ENCODE measurements around the gene RYR1. TPM values are rescaled to one million over a fixed set of nuclear protein-coding genes. Genes with fewer than 3 reads are reported as not detected.
A peak's percentile ranks its signal among the peaks of the same experiment; 100 is the strongest.
"Not testable (repeated sequence)": the region's sequence is repeated elsewhere in the genome, so short reads cannot be mapped to it uniquely, and the experiment has no call there.

The RYR1 gene
- total RNA-seq, 2 experiments from 2014 or later, result 0.42 to 0.83 TPM

- H3K27me3 Mint-ChIP-seq (ENCODE audit: low read depth), result peaks cover 5% of the 10 kb centered on the region
- peaks cover 11% of the 10 kb centered on the region for H3K36me3 Mint-ChIP-seq (ENCODE audit: low read depth)
- ATAC-seq (peak; percentile 2), DNase-seq (no peak)
- H3K4me3 Mint-ChIP-seq, result peak overlapping the region; percentile 84
- no peaks in the 10 kb centered on the region for H3K9me3 Mint-ChIP-seq (ENCODE audit: insufficient read depth)
- H3K27ac Mint-ChIP-seq, result peak overlapping the region; percentile 93
- peaks cover 26% of the 10 kb centered on the region for H3K4me1 Mint-ChIP-seq (ENCODE audit: low read depth)
- POLR2A ChIA-PET, result interaction anchor here (0.5 to 2.0 kb wide), 7 partner anchors 15 to 496 kb away, joined by 3 to 10 read pairs (median 4); partner anchors contain the start of genes GGN, HNRNPL, PSMD8 and SIPA1L3
- CTCF ChIA-PET, result interaction anchor here (0.6 to 2.5 kb wide), 67 partner anchors 9 to 557 kb away, joined by 3 to 57 read pairs (median 4); partner anchors contain the start of genes ACTN4, CATSPERG, EIF3K and GGN
Measured at GRCh38 chr19:38402623-38402966, 30.9 kb upstream of the RYR1 start.

- peak within 1 kb of the TSS; percentile 84 for H3K4me3 Mint-ChIP-seq
- peaks cover 26% of the 10 kb centered on the region for H3K4me1 Mint-ChIP-seq (ENCODE audit: low read depth)
- POLR2A ChIA-PET, result interaction anchor here (0.5 to 2.0 kb wide), 8 partner anchors 8 to 496 kb away, joined by 3 to 10 read pairs (median 4); partner anchors contain the start of genes GGN, HNRNPL, PSMD8 and SIPA1L3
- no peaks in the 10 kb centered on the region for H3K9me3 Mint-ChIP-seq (ENCODE audit: insufficient read depth)
- H3K36me3 Mint-ChIP-seq (ENCODE audit: low read depth), result peaks cover 11% of the 10 kb centered on the region
- DNase-seq (peak; percentile 96), ATAC-seq (peak; percentile 99)
- CTCF ChIA-PET, result interaction anchor here (0.6 to 2.5 kb wide), 69 partner anchors 9 to 556 kb away, joined by 3 to 57 read pairs (median 4); partner anchors contain the start of genes ACTN4, CATSPERG, EIF3K and GGN
- H3K27ac Mint-ChIP-seq, result peak within 1 kb of the TSS; percentile 93
- peaks cover 5% of the 10 kb centered on the region for H3K27me3 Mint-ChIP-seq (ENCODE audit: low read depth)
Measured at GRCh38 chr19:38402967-38403674, 30.4 kb upstream of the RYR1 start, which contains the start of gene FAM98C. Gene FAM98C (plus strand): TSS chr19:38403093. CDS start chr19:38403154, 61 bp downstream.

- DNase-seq (no peak), ATAC-seq (no peak)
- no peaks in the 10 kb centered on the region for H3K9me3 Mint-ChIP-seq (ENCODE audit: insufficient read depth)
- H3K27ac Mint-ChIP-seq, result peak overlapping the region; percentile 20
- ChIA-PET CTCF (interaction anchor here (1.4 to 2.1 kb wide), 2 partner anchors 111 to 528 kb away, joined by 3 to 5 read pairs; no protein-coding TSS in a partner anchor), POLR2A (no interaction called here)
- H3K27me3 Mint-ChIP-seq (ENCODE audit: low read depth), result peaks cover 3% of the 10 kb centered on the region
- H3K4me1 Mint-ChIP-seq (ENCODE audit: low read depth), result peaks cover 26% of the 10 kb centered on the region
- H3K4me3 Mint-ChIP-seq, result peak overlapping the region; percentile 84
- H3K36me3 Mint-ChIP-seq (ENCODE audit: low read depth), result peaks cover 17% of the 10 kb centered on the region
Measured at GRCh38 chr19:38404858-38405257, 28.6 kb upstream of the RYR1 start.

GRCh38 chr19:38405276-38405675 lies 28.2 kb upstream of the RYR1 start:
- no peaks in the 10 kb centered on the region for H3K9me3 Mint-ChIP-seq (ENCODE audit: insufficient read depth)
- H3K36me3 Mint-ChIP-seq (ENCODE audit: low read depth), result peaks cover 17% of the 10 kb centered on the region
- H3K27ac Mint-ChIP-seq, result no peak overlapping the region
- H3K4me3 Mint-ChIP-seq, result no peak overlapping the region
- CTCF ChIA-PET, result interaction anchor here (1.4 kb wide), 1 partner anchor 110 kb away, joined by 3 read pairs; no protein-coding TSS in a partner anchor
- DNase-seq (no peak), ATAC-seq (no peak)
- H3K27me3 Mint-ChIP-seq (ENCODE audit: low read depth), result peaks cover 2% of the 10 kb centered on the region
- peaks cover 26% of the 10 kb centered on the region for H3K4me1 Mint-ChIP-seq (ENCODE audit: low read depth)
- POLR2A ChIA-PET, result no interaction called here

GRCh38 chr19:38409631-38410133 lies 23.8 kb upstream of the RYR1 start:
- Mint-ChIP-seq H3K27ac (no peak overlapping the region), H3K36me3 (ENCODE audit: low read depth) (peaks cover 14% of the 10 kb centered on the region), H3K4me1 (ENCODE audit: low read depth) (peaks cover 6% of the 10 kb centered on the region), H3K9me3 (ENCODE audit: insufficient read depth) (no peaks in the 10 kb centered on the region), H3K4me3 (no peak overlapping the region), H3K27me3 (ENCODE audit: low read depth) (no peaks in the 10 kb centered on the region)
- CTCF ChIA-PET, result no interaction called here
- ATAC-seq, result no peak
- DNase-seq, result no peak
- POLR2A ChIA-PET, result no interaction called here

- H3K4me1 Mint-ChIP-seq (ENCODE audit: low read depth); H3K9me3 Mint-ChIP-seq (ENCODE audit: insufficient read depth); H3K4me3 Mint-ChIP-seq; POLR2A ChIA-PET; H3K27ac Mint-ChIP-seq; CTCF ChIA-PET; H3K27me3 Mint-ChIP-seq (ENCODE audit: low read depth); DNase-seq; ATAC-seq: not testable (repeated sequence)
- peaks cover 11% of the 10 kb centered on the region for H3K36me3 Mint-ChIP-seq (ENCODE audit: low read depth)
Measured at GRCh38 chr19:38410407-38410806, 23.1 kb upstream of the RYR1 start.

- POLR2A ChIA-PET, result interaction anchor here (0.5 kb wide), 1 partner anchor 245 kb away, joined by 3 read pairs; no protein-coding TSS in a partner anchor
- Mint-ChIP-seq H3K4me1 (ENCODE audit: low read depth) (no peaks in the 10 kb centered on the region), H3K9me3 (ENCODE audit: insufficient read depth) (no peaks in the 10 kb centered on the region), H3K27ac (no peak overlapping the region), H3K36me3 (ENCODE audit: low read depth) (peaks cover 9% of the 10 kb centered on the region), H3K27me3 (ENCODE audit: low read depth) (no peaks in the 10 kb centered on the region), H3K4me3 (no peak overlapping the region)
- CTCF ChIA-PET, result interaction anchor here (2.0 kb wide), 1 partner anchor 8 kb away, joined by 18 read pairs; the partner anchor contains the start of gene FAM98C
- DNase-seq, result no peak
- ATAC-seq, result no peak
Measured at GRCh38 chr19:38411041-38411712, 22.3 kb upstream of the RYR1 start.

- H3K27ac Mint-ChIP-seq; POLR2A ChIA-PET; H3K4me3 Mint-ChIP-seq; H3K36me3 Mint-ChIP-seq (ENCODE audit: low read depth); ATAC-seq; H3K4me1 Mint-ChIP-seq (ENCODE audit: low read depth); H3K27me3 Mint-ChIP-seq (ENCODE audit: low read depth); DNase-seq; H3K9me3 Mint-ChIP-seq (ENCODE audit: insufficient read depth): not testable (repeated sequence)
- CTCF ChIA-PET, result interaction anchor here (2.0 kb wide), 1 partner anchor 9 kb away, joined by 18 read pairs; the partner anchor contains the start of gene FAM98C
Measured at GRCh38 chr19:38411898-38412297, 21.6 kb upstream of the RYR1 start.

- Mint-ChIP-seq H3K4me3 (no peak overlapping the region), H3K27ac (no peak overlapping the region), H3K9me3 (ENCODE audit: insufficient read depth) (no peaks in the 10 kb centered on the region), H3K36me3 (ENCODE audit: low read depth) (peaks cover 5% of the 10 kb centered on the region), H3K4me1 (ENCODE audit: low read depth) (peaks cover 9% of the 10 kb centered on the region), H3K27me3 (ENCODE audit: low read depth) (no peaks in the 10 kb centered on the region)
- ATAC-seq, result no peak
- DNase-seq, result no peak
- POLR2A ChIA-PET, result no interaction called here
- CTCF ChIA-PET, result interaction anchor here (2.0 kb wide), 1 partner anchor 10 kb away, joined by 18 read pairs; the partner anchor contains the start of gene FAM98C
Measured at GRCh38 chr19:38412491-38412890, 21.0 kb upstream of the RYR1 start.

- ATAC-seq (no peak), DNase-seq (no peak)
- POLR2A ChIA-PET, result interaction anchor here (0.7 kb wide), 1 partner anchor 39 kb away, joined by 3 read pairs; the partner anchor contains the start of gene PSMD8
- H3K4me3 Mint-ChIP-seq, result no peak overlapping the region
- CTCF ChIA-PET, result interaction anchor here (4.5 kb wide), 1 partner anchor 10 kb away, joined by 25 read pairs; the partner anchor contains the start of gene FAM98C
- H3K27ac Mint-ChIP-seq, result no peak overlapping the region
- H3K27me3 Mint-ChIP-seq (ENCODE audit: low read depth), result no peaks in the 10 kb centered on the region
- H3K9me3 Mint-ChIP-seq (ENCODE audit: insufficient read depth), result no peaks in the 10 kb centered on the region
- H3K4me1 Mint-ChIP-seq (ENCODE audit: low read depth), result peaks cover 14% of the 10 kb centered on the region
- H3K36me3 Mint-ChIP-seq (ENCODE audit: low read depth), result peaks cover 5% of the 10 kb centered on the region
Measured at GRCh38 chr19:38412961-38413360, 20.5 kb upstream of the RYR1 start.

- Mint-ChIP-seq H3K9me3 (ENCODE audit: insufficient read depth) (no peaks in the 10 kb centered on the region), H3K27me3 (ENCODE audit: low read depth) (no peaks in the 10 kb centered on the region)
- CTCF ChIA-PET, result interaction anchor here (4.5 kb wide), 1 partner anchor 10 kb away, joined by 25 read pairs; the partner anchor contains the start of gene FAM98C
Measured at GRCh38 chr19:38413416-38413815, 20.1 kb upstream of the RYR1 start.

More at GRCh38 chr19:38413416-38413815, 20.1 kb upstream of the RYR1 start:
- DNase-seq (no peak), ATAC-seq (no peak)
- Mint-ChIP-seq H3K4me3 (no peak overlapping the region), H3K27ac (no peak overlapping the region), H3K36me3 (ENCODE audit: low read depth) (peaks cover 5% of the 10 kb centered on the region), H3K4me1 (ENCODE audit: low read depth) (peaks cover 18% of the 10 kb centered on the region)
- POLR2A ChIA-PET, result interaction anchor here (0.7 kb wide), 1 partner anchor 39 kb away, joined by 3 read pairs; the partner anchor contains the start of gene PSMD8
